ENCODE results near the gene ADCY2. TPM values are rescaled to one million over a fixed set of nuclear protein-coding genes. Genes with fewer than 3 reads are reported as not detected.

The ADCY2 gene
- total RNA-seq, 1 donor from 2014 or later, result 18.4 TPM

DNA sequence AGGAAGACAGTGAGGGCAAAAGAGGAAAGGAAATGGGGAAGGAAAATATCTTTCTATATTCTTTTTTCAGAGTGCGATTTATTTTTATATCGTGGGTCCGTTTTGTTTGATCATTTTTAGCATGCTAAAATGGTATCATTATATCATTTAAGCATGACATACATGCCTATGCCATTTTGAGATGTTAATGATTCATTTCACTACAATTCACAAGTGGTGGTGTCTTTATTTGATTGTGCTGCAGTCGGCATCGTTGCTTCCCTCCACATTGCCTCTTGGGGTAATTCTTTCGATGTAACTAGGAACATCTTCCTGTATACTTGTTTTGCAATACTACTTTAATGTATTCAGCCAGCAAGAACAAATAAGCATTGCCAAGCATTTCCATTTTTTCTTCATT lies 309.8 kb downstream of the ADCY2 start:
- H3K27me3 ChIP-seq, result no peaks in the 10 kb centered on the region
- intact Hi-C loops (cut with DNase I), result no loop called here

GRCh38 chr5:7706256-7706655 lies 310.3 kb downstream of the ADCY2 start:
- intact Hi-C loops (cut with DNase I), result no loop called here
- no peak overlapping the region for H3K27ac ChIP-seq
- no peaks in the 10 kb centered on the region for H3K36me3 ChIP-seq
- H3K9me3 ChIP-seq, result no peaks in the 10 kb centered on the region
- H3K27me3 ChIP-seq, result no peaks in the 10 kb centered on the region
- no peak overlapping the region for H3K4me3 ChIP-seq
- no peaks in the 10 kb centered on the region for H3K4me1 ChIP-seq
- TF ChIP-seq POLR2AphosphoS5 (IDR thresholded peaks at IDR 0.05; ENCODE audit: insufficient read depth in 1 of 2, low read depth in 1 of 2), result no peak
- no peak for TF ChIP-seq POLR2A (IDR thresholded peaks at IDR 0.05)
- no peak for TF ChIP-seq CTCF (IDR thresholded peaks at IDR 0.05)
- DNase-seq (ENCODE audit: extremely low spot score in 2 of 2), result no peak

More for the DNA sequence above, 309.8 kb downstream of the ADCY2 start:
- Histone ChIP-seq H3K9me3 (no peaks in the 10 kb centered on the region), H3K4me1 (no peaks in the 10 kb centered on the region), H3K27ac (no peak overlapping the region), H3K36me3 (no peaks in the 10 kb centered on the region), H3K4me3 (no peak overlapping the region)
- TF ChIP-seq POLR2A (IDR thresholded peaks at IDR 0.05), result no peak
- TF ChIP-seq POLR2AphosphoS5 (IDR thresholded peaks at IDR 0.05; ENCODE audit: insufficient read depth in 1 of 2, low read depth in 1 of 2), result no peak
- no peak for TF ChIP-seq CTCF (IDR thresholded peaks at IDR 0.05)
- no peak for DNase-seq (ENCODE audit: extremely low spot score in 2 of 2)

DNA sequence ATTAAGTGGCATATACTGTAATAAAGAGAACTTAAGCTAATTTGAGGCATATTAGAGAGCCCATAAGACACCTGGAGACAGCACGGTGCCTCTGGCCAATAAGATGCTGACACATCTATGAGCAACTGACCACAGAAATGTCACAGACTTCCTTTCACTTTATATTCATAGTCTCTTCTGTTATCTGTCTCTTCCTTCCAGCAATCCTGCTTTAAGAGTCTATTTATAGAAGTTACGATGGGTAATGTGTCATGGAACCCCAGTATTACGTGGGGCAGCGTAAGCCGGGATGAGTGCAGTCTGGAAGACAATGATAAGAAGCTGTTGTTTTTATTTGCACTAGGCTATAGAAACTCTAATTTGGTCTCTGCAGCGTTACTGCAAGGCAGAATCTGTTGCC lies 318.2 kb downstream of the ADCY2 start:
- Histone ChIP-seq H3K36me3 (no peaks in the 10 kb centered on the region), H3K27me3 (no peaks in the 10 kb centered on the region), H3K4me3 (no peak overlapping the region), H3K9me3 (no peaks in the 10 kb centered on the region), H3K27ac (no peak overlapping the region), H3K4me1 (no peaks in the 10 kb centered on the region)
- intact Hi-C loops (cut with DNase I), result no loop called here
- TF ChIP-seq CTCF (IDR thresholded peaks at IDR 0.05), result no peak
- DNase-seq (ENCODE audit: extremely low spot score in 2 of 2), result no peak

- H3K36me3 ChIP-seq, result no peaks in the 10 kb centered on the region
- DNase-seq (ENCODE audit: extremely low spot score in 2 of 2), result no peak
- H3K4me1 ChIP-seq, result no peaks in the 10 kb centered on the region
- H3K27me3 ChIP-seq, result no peaks in the 10 kb centered on the region
- no peak overlapping the region for H3K27ac ChIP-seq
- no peak for TF ChIP-seq POLR2A (IDR thresholded peaks at IDR 0.05)
- TF ChIP-seq POLR2AphosphoS5 (IDR thresholded peaks at IDR 0.05; ENCODE audit: insufficient read depth in 1 of 2, low read depth in 1 of 2), result no peak
- no peak for TF ChIP-seq CTCF (IDR thresholded peaks at IDR 0.05)
- no peak overlapping the region for H3K4me3 ChIP-seq
- H3K9me3 ChIP-seq, result no peaks in the 10 kb centered on the region
- intact Hi-C loops (cut with DNase I), result no loop called here
These were observed 318.8 kb downstream of the ADCY2 start for GRCh38 chr5:7714697-7715096.

DNA sequence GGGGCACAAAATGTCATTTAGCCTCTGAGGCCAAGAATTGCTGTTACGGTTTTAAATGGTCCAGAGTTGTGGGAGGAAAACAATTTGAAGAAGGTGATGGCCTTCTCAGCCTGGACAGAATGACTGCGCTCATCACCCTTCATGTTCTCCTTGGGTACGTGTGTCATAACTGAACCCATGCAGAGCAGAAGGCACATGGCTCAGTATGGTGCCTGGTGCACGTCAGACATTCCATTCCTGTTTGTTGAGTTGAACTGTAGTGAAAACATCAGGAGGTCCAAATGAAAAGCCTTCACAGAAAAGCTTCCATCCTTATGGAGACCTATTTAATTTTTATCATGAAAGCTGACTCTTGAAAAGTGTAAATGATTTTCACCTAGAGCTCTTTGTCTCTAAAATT lies 321.8 kb downstream of the ADCY2 start:
- Histone ChIP-seq H3K36me3 (no peaks in the 10 kb centered on the region), H3K9me3 (no peaks in the 10 kb centered on the region), H3K27ac (no peak overlapping the region), H3K4me1 (no peaks in the 10 kb centered on the region), H3K4me3 (no peak overlapping the region), H3K27me3 (no peaks in the 10 kb centered on the region)
- DNase-seq (ENCODE audit: extremely low spot score in 2 of 2), result no peak
- intact Hi-C loops (cut with DNase I), result no loop called here
- TF ChIP-seq POLR2A (IDR thresholded peaks at IDR 0.05), result no peak
- no peak for TF ChIP-seq CTCF (IDR thresholded peaks at IDR 0.05)
- no peak for TF ChIP-seq POLR2AphosphoS5 (IDR thresholded peaks at IDR 0.05; ENCODE audit: insufficient read depth in 1 of 2, low read depth in 1 of 2)
